HG03520 (cell line): ENCODE results near the gene CCN2.

Experiments used
- ATAC-seq: cut with Tn5 transposase; IDR thresholded peaks from one replicate; pipeline ENCODE4 v1.9.1; 2021; ENCODE audit warnings: mild to moderate bottlenecking, moderate library complexity; ENCODE audit not compliant: unreplicated experiment

CCN2 gene

GRCh38 chr6:131967948-131968347 lies 16.8 kb upstream of the CCN2 start:
- no peak for ATAC-seq

- no peak for ATAC-seq
Measured at GRCh38 chr6:131966443-131966842, 15.3 kb upstream of the CCN2 start.

- ATAC-seq: no peak
Measured at GRCh38 chr6:131963063-131963462, 11.9 kb upstream of the CCN2 start.

- ATAC-seq: no peak
Measured at GRCh38 chr6:131960371-131961133, 9.4 kb upstream of the CCN2 start.

- no peak for ATAC-seq
Measured at GRCh38 chr6:131958542-131959470, 7.6 kb upstream of the CCN2 start.

- ATAC-seq: no peak
Measured at GRCh38 chr6:131958095-131958494, 6.9 kb upstream of the CCN2 start.

- ATAC-seq: no peak
Measured at GRCh38 chr6:131955876-131956275, 4.7 kb upstream of the CCN2 start.

GRCh38 chr6:131955192-131955591 lies 4.0 kb upstream of the CCN2 start:
- ATAC-seq: no peak

GRCh38 chr6:131954775-131955107 lies 3.6 kb upstream of the CCN2 start:
- ATAC-seq: no peak

GRCh38 chr6:131954059-131954774 lies 3.0 kb upstream of the CCN2 start:
- ATAC-seq: no peak

- no peak for ATAC-seq
Measured at GRCh38 chr6:131952886-131953509, 1.8 kb upstream of the CCN2 start.

GRCh38 chr6:131951576-131952230 lies 531 bp upstream of the CCN2 start:
- no peak for ATAC-seq

- ATAC-seq: no peak
Measured at GRCh38 chr6:131949909-131950766, 1.0 kb downstream of the CCN2 start.

GRCh38 chr6:131949620-131949908 lies 1.6 kb downstream of the CCN2 start:
- no peak for ATAC-seq

- no peak for ATAC-seq
Measured at GRCh38 chr6:131948692-131949619, 2.2 kb downstream of the CCN2 start.

GRCh38 chr6:131947986-131948661 lies 3.0 kb downstream of the CCN2 start:
- no peak for ATAC-seq

- no peak for ATAC-seq
Measured at GRCh38 chr6:131946992-131947955, 3.9 kb downstream of the CCN2 start.
